ENCODE results near the gene KLHL5.

DNA sequence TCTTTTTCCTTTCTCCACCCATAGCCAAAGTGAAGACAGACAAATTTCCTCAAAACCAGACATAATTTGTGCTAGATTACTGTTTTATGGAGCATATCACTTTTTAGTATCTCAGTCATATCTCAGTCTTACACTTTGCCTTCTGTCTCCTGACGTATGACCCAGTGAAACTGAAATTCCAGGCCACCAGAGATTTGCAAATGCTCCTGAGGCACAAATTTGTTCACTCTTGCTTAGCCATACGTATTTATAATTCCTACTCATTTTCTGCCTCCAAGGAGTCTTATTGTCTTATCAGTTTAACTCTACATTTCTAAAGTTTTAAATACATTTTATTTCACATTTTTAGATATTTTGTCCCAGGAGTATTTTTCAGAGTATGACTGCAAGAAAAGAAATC, 39.8 kb upstream of the KLHL5 start:
- TF ChIP-seq CTCF (conservative IDR thresholded peaks at IDR 0.05; ENCODE audit: low read length), result no peak
- TF ChIP-seq EZH2phosphoT487 (IDR thresholded peaks at IDR 0.05; ENCODE audit: borderline replicate concordance, low read depth, low read length), result no peak

Data from OCI-LY7 (cell line).